Measurements from ENCODE around the gene CNTD1. TPM values are rescaled to one million over a fixed set of nuclear protein-coding genes. Genes with fewer than 3 reads are reported as not detected.

Gene CNTD1
- polyA plus RNA-seq, 3 donors = 0.20 to 1.0 (median 0.54) TPM

DNA sequence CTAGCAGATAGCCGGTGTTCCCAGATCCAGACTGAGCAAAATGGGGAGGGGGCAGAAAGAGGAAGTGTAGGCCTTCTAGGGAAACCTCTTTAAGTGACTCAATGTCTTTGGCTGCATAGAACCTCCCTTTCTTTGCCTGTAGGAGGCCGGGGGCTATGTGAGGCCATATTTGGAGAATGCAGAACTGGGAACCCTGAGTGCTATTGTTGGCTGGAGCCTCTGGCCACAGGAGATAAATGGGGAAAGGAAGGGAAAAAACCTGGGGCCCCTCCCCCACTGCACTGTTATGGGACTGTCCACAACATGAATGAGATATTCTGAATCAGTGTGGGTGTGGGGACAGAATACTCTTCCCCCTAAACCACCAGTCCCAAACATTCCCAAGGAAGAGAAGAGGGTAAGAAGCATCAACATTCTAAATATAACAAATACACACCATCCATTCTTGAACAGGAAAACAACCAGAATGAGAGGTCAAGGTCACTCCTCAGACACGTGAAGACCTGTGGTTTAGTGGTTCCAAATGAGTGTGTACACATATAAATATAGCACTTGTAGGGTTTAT is 23.0 kb upstream of the CNTD1 start:
- H3K27ac ChIP-seq (ENCODE audit: low read depth, low read length) = no peak overlapping the region
- WGBS, 3 donors = 59 to 69% (median 60%) methylated on average over 3 of the region's 3 CpGs

- WGBS, 3 donors = 72 to 86% (median 85%) methylated on average over 5 of the region's 5 CpGs
- H3K27ac ChIP-seq (ENCODE audit: low read depth, low read length) = no peak overlapping the region
These were observed 20.1 kb upstream of the CNTD1 start for GRCh38 chr17:42778570-42778969.

DNA sequence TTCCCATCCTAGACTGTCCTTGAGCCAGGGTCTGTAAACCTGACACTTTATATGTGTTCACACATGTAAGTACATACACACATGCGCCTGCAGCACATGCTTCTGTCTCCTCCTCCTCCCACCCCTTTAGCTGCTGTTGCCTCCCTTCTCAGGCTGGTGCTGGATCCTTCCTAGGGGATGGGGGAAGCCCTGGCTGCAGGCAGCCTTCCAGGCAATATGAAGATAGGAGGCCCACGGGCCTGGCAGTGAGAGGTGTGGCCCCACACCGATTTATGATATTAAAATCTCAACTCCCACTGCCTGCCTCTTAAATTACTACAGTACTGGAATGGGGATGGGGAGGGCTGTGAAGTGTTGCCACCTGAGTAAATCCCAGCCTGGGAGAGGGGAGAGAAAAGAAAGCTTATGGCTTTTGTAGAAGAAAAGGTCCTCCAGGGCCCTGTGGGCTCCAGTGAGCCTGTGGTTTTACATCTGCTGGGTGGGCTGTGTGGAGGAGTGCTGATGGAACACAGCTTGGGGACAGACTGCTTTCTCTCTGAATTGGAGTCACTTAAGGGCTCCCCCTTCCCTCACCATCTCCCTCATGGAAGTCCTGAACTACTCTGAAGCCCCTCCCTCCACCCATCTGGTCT is 19.2 kb upstream of the CNTD1 start:
- no peak overlapping the region for H3K27ac ChIP-seq (ENCODE audit: low read depth, low read length)
- WGBS, 3 donors = 54 to 69% (median 67%) methylated on average over 3 of the region's 3 CpGs

DNA sequence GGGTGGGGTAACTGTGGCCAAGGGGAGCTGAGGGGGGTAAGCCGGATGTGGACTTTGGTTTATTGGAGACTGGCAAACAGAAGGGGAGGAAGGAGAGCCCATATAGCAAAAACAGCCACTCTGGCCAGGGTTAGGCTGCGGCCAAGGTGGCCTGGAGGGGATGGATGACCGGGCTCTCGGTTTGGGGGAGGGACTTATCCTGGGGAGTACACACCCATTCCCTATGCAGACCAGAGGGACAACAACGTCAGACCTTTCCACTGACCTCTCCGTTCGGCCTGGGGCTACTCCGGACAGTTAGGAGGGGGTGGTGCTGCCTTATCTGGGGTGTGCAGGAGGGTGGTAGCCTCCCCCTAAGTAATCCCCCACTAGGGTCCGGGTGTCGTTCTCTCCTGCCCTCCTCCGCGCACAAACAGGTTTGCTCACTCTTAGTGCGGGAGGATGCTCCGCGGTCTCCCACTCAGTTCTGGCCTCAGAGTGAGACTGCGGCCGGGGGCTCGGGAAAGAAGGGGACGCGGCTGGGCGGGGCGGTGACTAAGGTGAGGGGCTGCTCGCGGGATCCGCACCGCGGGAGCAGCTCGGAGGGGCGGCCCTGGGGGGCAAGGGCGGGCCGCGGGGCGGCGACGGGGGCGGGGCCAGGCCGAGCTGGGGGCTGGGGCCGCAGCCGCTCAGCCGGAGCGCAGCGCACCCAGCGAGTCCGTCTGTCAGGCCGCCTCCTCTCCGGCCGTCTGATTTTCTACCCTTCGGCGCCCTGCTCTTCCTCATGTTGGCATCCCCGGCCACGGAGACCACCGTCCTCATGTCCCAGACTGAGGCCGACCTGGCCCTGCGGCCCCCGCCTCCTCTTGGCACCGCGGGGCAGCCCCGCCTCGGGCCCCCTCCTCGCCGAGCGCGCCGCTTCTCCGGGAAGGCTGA is 18.5 kb upstream of the CNTD1 start, which contains the start of gene WNK4:
TSS of gene WNK4 (plus strand) at position 675 of the 915 bp plus-strand sequence. CDS start at position 764, 89 bp downstream.
- H3K27ac ChIP-seq (ENCODE audit: low read depth, low read length) = no peak within 1 kb of the TSS

DNA sequence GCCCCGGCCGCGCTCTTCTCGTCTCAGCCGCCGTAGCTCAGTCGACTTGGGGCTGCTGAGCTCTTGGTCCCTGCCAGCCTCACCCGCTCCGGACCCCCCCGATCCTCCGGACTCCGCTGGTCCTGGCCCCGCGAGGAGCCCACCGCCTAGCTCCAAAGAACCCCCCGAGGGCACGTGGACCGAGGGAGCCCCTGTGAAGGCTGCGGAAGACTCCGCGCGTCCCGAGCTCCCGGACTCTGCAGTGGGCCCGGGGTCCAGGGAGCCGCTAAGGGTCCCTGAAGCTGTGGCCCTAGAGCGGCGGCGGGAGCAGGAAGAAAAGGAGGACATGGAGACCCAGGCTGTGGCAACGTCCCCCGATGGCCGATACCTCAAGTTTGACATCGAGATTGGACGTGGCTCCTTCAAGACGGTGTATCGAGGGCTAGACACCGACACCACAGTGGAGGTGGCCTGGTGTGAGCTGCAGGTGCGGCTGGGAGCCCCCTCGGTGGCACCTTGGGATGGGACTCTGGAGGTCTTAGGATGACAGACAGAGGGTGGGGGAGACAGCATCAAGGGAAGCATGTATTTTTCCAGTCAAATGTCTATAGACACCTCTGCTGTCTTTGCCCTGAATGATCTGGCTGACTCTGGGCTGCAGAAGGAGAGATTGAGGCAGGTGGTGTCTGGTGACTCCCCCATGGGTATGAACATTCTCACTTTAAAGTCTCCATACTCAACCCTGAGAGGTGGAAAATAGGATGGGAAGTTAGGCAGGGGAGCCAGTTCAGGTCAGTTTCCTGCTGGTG is 17.6 kb upstream of the CNTD1 start:
- no peak overlapping the region for H3K27ac ChIP-seq (ENCODE audit: low read depth, low read length)
- WGBS, 3 donors = 7 to 9% (median 8%) methylated on average over 35 to 39 of the region's 39 CpGs

More for the DNA sequence above, 18.5 kb upstream of the CNTD1 start, which contains the start of gene WNK4:
- WGBS, 3 donors = 6 to 11% (median 9%) methylated on average over 34 to 65 of the region's 65 CpGs

GRCh38 chr17:42781639-42782165 is 17.0 kb upstream of the CNTD1 start:
- WGBS, 3 donors = 31 to 41% (median 36%) methylated on average over 10 of the region's 10 CpGs
- no peak overlapping the region for H3K27ac ChIP-seq (ENCODE audit: low read depth, low read length)

DNA sequence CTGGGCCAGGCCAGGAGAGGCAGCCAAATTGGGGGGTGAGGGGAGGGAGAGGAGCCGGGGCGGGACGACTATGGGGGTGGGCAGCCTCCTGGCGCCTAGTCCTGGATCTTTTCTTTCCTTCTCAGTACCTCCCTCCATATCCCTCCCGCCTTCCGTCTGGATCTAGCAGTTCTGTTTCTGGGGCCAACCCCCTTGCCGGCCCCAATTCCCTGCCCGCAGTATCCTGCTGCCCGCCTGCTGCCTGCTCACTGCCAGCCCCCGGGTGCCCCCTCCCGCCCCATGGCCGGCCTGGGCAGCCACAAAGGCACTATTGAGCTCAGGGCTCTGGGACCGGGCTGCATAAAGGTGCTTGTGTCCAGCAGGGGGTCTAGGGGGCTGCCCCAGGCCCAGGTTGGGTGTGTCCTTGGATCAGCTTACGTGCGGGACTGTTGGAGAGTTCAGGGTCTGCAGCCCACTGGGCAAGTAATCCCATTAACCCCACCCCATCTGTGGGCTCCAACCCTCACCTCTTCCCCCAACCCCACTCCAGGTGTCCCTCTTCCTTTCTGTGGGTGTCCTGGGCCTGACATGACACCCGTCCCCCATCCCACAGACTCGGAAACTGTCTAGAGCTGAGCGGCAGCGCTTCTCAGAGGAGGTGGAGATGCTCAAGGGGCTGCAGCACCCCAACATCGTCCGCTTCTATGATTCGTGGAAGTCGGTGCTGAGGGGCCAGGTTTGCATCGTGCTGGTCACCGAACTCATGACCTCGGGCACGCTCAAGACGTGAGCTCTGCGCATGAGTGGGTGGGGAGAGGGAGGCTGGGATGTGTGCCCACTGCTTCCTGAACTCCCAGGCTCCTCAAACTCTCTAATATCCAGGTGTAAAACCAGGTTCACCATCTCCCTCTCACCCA is 16.2 kb upstream of the CNTD1 start:
- WGBS, 3 donors = 28 to 56% (median 37%) methylated on average over 23 to 29 of the region's 29 CpGs
- no peak overlapping the region for H3K27ac ChIP-seq (ENCODE audit: low read depth, low read length)

GRCh38 chr17:42783062-42783790 is 15.4 kb upstream of the CNTD1 start:
- no peak overlapping the region for H3K27ac ChIP-seq (ENCODE audit: low read depth, low read length)
- WGBS, 3 donors = 28 to 46% (median 42%) methylated on average over 9 of the region's 9 CpGs

DNA sequence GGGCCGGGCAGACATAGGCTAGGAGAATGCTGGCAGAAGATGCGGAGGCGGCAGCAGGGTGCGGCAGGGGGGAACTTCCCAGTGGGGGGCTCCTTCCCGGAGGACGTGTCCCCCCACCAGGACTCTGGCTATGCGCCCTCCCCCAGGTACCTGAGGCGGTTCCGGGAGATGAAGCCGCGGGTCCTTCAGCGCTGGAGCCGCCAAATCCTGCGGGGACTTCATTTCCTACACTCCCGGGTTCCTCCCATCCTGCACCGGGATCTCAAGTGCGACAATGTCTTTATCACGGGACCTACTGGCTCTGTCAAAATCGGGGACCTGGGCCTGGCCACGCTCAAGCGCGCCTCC is 14.9 kb upstream of the CNTD1 start:
- 19 to 40% (median 21%) methylated on average over 22 of the region's 22 CpGs for WGBS, 3 donors
- no peak overlapping the region for H3K27ac ChIP-seq (ENCODE audit: low read depth, low read length)

GRCh38 chr17:42784409-42784808 is 14.3 kb upstream of the CNTD1 start:
- no peak overlapping the region for H3K27ac ChIP-seq (ENCODE audit: low read depth, low read length)
- WGBS, 3 donors = 18 to 50% (median 34%) methylated on average over 25 of the region's 25 CpGs

DNA sequence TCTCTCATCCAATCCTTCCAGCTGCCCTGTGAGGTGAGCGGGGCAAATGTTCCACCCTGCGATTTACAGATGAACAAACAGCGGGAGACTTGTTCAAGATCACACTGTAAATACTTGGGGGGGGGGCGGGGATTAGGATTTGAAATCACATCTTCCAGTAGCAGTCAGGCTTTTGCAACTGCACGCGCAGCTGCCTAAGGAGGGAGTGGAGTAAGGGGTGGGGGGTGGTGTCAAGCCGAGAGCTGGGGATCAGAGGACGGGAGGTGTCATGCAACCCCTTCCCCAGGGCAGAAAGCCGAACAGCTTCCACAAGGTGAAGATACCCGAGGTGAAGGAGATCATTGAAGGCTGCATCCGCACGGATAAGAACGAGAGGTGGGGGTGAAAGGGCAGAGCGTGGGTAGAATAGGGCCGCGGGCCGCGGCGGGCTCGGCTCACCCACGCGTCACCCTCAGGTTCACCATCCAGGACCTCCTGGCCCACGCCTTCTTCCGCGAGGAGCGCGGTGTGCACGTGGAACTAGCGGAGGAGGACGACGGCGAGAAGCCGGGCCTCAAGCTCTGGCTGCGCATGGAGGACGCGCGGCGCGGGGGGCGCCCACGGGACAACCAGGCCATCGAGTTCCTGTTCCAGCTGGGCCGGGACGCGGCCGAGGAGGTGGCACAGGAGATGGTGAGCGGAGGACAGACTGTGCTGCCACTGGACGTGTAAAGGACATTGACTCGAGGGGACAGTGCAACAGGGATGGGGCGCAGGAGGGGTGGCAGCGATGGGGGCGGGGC is 13.7 kb upstream of the CNTD1 start:
- no peak overlapping the region for H3K27ac ChIP-seq (ENCODE audit: low read depth, low read length)
- 10 to 34% (median 27%) methylated on average over 52 of the region's 52 CpGs for WGBS, 3 donors

DNA sequence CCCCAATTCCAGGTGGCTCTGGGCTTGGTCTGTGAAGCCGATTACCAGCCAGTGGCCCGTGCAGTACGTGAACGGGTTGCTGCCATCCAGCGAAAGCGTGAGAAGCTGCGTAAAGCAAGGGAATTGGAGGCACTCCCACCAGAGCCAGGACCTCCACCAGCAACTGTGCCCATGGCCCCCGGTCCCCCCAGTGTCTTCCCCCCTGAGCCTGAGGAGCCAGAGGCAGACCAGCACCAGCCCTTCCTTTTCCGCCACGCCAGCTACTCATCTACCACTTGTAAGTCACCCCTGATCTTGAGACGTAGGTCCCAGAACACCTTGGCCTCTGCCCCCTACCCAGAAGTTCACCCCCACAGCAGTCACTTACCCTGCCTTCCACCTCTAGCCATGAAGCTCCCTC is 11.4 kb upstream of the CNTD1 start:
- 89 to 90% (median 90%) methylated on average over 11 of the region's 11 CpGs for WGBS, 3 donors
- H3K27ac ChIP-seq (ENCODE audit: low read depth, low read length) = no peak overlapping the region

DNA sequence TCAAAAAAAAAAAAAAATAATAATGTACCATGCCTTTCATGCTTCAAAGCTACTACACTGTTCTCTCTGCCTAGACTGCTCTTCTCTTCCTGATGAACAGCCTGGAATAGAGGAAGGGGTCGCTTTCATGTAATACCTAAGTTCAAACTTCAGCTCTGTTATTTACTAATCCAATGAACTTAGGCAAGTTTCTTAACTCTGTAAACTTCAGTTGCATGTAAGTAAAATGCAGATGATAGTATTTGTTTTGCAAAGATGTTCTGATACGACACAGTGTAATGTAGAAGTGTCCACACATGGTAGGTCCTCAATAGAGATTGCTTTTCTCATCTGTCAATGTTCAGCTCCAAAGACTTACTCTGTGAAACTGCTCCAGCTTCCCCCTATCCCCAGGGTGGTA is 6.7 kb upstream of the CNTD1 start:
- no peak overlapping the region for H3K27ac ChIP-seq (ENCODE audit: low read depth, low read length)
- 62 to 78% (median 78%) methylated on average over 2 of the region's 2 CpGs for WGBS, 3 donors

- 52 to 73% (median 68%) methylated on average over 5 of the region's 5 CpGs for WGBS, 3 donors
- H3K27ac ChIP-seq (ENCODE audit: low read depth, low read length) = no peak overlapping the region
These were observed 6.1 kb upstream of the CNTD1 start for GRCh38 chr17:42792545-42792944.

DNA sequence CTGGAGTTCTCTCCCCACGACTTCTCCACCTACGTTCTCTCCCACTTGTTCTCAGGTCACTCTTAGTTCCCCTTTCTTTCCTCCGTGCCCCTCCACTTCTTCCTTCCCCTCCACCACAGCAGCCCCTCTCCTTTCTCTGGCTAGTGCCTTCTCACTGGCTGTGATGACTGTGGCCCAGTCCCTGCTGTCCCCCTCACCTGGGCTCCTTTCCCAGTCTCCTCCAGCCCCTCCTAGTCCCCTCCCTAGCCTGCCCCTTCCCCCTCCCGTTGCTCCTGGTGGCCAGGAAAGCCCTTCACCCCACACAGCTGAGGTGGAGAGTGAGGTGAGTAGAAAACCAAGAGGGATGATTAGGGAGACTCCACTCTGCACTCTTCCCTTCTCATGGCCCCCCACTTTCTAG is 3.6 kb upstream of the CNTD1 start:
- 49 to 69% (median 51%) methylated on average over 4 of the region's 4 CpGs for WGBS, 3 donors
- no peak overlapping the region for H3K27ac ChIP-seq (ENCODE audit: low read depth, low read length)

GRCh38 chr17:42795465-42795864 is 3.2 kb upstream of the CNTD1 start:
- H3K27ac ChIP-seq (ENCODE audit: low read depth, low read length) = no peak overlapping the region
- WGBS, 3 donors = 80 to 87% (median 86%) methylated on average over 10 of the region's 10 CpGs
